Kidney epithelial cell (primary cell): ENCODE measurements around the gene SMU1. TPM values are rescaled to one million over a fixed set of nuclear protein-coding genes. Genes with fewer than 3 reads are reported as not detected.

Experiments
- DNase-seq: peaks from one replicate; pipeline ENCODE4 v3.0.0-alpha.2; 2010; ENCODE audit warnings: low read depth
- H3K27me3 ChIP-seq: 2 replicates; pipeline ENCODE4 v1.6.0; 2011; ENCODE audit warnings: low read length; ENCODE audit not compliant: control insufficient read depth, insufficient read depth
- H3K36me3 ChIP-seq: 2 replicates; pipeline ENCODE4 v1.5.1; 2011; ENCODE audit warnings: low read length; ENCODE audit not compliant: control insufficient read depth, insufficient read depth
- H3K4me3 ChIP-seq: 2 replicates; pipeline ENCODE4 v1.5.1; 2011; ENCODE audit warnings: low read depth, mild to moderate bottlenecking, control low read depth, low read length
- total RNA-seq: library from RNA; depleted of rRNA; stranded (reverse); fragments of >200 nt; gene quantifications from 2 replicates; pipeline ENCODE4 v1.2.3, GENCODE V29; 2015
- TF ChIP-seq, protein P1 (sequence below): IDR thresholded peaks from 2 replicates; pipeline ENCODE4 v1.5.1; 2011; ENCODE audit warnings: mild to moderate bottlenecking, moderate library complexity, low read length, control low read depth, inconsistent platforms; ENCODE audit not compliant: insufficient read depth, poor library complexity, severe bottlenecking

Gene SMU1
- total RNA-seq, 1 donor from 2014 or later = 18.9 TPM

DNA sequence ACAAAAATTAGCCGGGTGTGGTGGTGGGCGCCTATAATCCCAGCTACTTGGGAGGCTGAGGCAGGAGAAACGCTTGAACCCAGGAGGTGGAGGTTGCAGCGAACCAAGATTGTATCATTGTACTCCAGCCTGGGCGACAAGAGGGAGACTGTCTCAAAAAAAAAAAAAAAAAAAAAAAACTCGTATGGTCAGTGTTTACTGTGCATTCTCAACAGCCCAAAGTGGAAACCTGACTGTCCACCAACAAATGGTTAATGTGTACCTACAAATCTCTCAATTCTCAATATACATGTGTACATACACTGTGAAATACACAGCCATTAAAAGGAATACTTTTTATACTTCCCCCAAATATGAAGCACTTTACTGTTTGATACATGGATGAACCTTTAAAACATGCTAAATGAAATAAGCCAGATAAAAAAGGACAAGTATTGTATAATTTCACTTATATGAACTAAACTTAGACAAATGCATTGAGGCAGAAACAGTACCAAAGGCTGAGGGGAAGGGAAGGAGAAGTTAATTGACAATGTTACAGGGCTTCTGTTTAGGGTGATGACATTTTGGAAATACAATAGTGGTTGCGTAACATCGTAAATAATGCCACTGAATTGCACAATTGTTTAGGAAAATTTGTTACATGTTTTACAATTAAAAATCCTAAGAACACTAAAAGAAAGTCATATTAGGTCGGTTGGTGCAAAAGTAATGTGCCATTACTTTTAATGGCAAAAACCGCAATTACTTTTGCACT is 34.9 kb downstream of the SMU1 start:
- H3K36me3 ChIP-seq = no peaks in the 10 kb centered on the region
- no peaks in the 10 kb centered on the region for H3K27me3 ChIP-seq
- no peak overlapping the region for H3K4me3 ChIP-seq
- no peak for DNase-seq
- TF ChIP-seq, protein P1, sequence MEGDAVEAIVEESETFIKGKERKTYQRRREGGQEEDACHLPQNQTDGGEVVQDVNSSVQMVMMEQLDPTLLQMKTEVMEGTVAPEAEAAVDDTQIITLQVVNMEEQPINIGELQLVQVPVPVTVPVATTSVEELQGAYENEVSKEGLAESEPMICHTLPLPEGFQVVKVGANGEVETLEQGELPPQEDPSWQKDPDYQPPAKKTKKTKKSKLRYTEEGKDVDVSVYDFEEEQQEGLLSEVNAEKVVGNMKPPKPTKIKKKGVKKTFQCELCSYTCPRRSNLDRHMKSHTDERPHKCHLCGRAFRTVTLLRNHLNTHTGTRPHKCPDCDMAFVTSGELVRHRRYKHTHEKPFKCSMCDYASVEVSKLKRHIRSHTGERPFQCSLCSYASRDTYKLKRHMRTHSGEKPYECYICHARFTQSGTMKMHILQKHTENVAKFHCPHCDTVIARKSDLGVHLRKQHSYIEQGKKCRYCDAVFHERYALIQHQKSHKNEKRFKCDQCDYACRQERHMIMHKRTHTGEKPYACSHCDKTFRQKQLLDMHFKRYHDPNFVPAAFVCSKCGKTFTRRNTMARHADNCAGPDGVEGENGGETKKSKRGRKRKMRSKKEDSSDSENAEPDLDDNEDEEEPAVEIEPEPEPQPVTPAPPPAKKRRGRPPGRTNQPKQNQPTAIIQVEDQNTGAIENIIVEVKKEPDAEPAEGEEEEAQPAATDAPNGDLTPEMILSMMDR = no peak

- H3K27me3 ChIP-seq = no peaks in the 10 kb centered on the region
- peaks cover 2% of the 10 kb centered on the region for H3K36me3 ChIP-seq
- DNase-seq = no peak
- H3K4me3 ChIP-seq = no peak overlapping the region
- TF ChIP-seq, protein P1 = no peak
Observed at GRCh38 chr9:33040792-33041431, 35.6 kb downstream of the SMU1 start.

DNA sequence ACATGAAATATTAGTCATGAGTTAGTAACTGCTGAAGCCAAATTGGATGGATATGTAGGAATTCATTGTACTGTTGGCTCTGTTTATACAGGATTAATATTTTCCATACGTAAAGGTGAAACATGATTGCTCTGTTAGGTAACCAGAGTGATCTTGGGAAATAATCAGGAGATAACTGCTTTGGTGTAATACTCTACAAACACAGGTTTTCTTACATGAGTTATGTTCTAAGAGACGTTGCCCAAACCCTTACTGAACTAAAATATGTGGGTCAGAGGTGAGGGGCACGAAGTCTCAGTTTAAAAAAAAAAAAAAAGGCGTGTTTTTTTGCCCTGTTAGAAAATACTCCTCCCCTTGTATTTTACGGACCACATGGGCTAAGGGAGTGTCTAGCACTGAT is 43.6 kb downstream of the SMU1 start:
- H3K36me3 ChIP-seq = peaks cover 2% of the 10 kb centered on the region
- DNase-seq = no peak

GRCh38 chr9:33032292-33032691 is 44.2 kb downstream of the SMU1 start:
- no peak for DNase-seq
- H3K36me3 ChIP-seq = peaks cover 2% of the 10 kb centered on the region

More for the DNA sequence above, 43.6 kb downstream of the SMU1 start:
- Histone ChIP-seq H3K27me3 (no peaks in the 10 kb centered on the region), H3K4me3 (no peak overlapping the region)
- TF ChIP-seq, protein P1 = no peak

DNA sequence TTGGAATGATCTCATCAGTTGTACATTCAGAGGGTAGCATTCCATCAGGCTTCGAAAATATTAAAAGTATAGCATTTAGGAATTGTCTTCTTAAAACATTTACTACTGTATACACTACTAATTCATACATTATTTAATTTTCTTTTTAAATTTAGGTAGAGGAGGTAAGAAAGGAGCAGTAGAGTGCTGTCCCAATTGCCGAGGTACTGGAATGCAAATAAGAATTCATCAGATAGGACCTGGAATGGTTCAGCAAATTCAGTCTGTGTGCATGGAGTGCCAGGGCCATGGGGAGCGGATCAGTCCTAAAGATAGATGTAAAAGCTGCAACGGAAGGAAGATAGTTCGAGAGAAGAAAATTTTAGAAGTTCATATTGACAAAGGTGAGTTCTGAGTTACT is 46.2 kb downstream of the SMU1 start:
- Histone ChIP-seq H3K4me3 (no peak overlapping the region), H3K27me3 (no peaks in the 10 kb centered on the region), H3K36me3 (no peaks in the 10 kb centered on the region)
- DNase-seq = no peak
- TF ChIP-seq, protein P1 = no peak

More at GRCh38 chr9:33032292-33032691, 44.2 kb downstream of the SMU1 start:
- Histone ChIP-seq H3K27me3 (no peaks in the 10 kb centered on the region), H3K4me3 (no peak overlapping the region)
- TF ChIP-seq, protein P1 = no peak
